Dedifferentiated amniotic fluid mesenchymal stem cell (primary cell): ENCODE measurements around the gene CALHM6.

Experiments
- DNase-seq: peaks from one replicate; pipeline ENCODE4 v3.0.0-alpha.2; 2016; ENCODE audit errors: extremely low spot score

CALHM6 gene

GRCh38 chr6:116445102-116445501, 16.1 kb upstream of the CALHM6 start:
- DNase-seq = no peak

DNA sequence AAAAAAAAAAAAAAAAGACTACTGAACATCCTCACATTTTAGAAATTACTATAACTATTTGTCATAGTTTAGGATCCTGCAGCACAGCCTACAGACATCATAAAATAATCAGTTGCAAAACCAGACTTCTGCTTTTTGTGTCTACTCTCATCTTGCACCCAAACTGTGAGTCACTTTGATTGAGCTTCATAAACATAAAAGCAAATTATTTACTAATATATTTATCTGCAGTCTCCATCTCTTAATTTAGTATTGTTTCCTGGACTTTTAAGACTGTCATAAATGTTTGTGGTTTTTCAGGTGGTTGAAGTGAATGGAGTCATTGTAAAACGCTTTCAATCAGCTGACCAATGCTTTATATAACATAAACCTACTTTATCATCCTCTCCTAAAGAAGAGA, 14.8 kb upstream of the CALHM6 start:
- no peak for DNase-seq

- no peak for DNase-seq
These were observed 14.1 kb upstream of the CALHM6 start for GRCh38 chr6:116447052-116447451.

GRCh38 chr6:116447496-116448011, 13.6 kb upstream of the CALHM6 start:
- DNase-seq = peak; percentile 89

GRCh38 chr6:116449565-116449964, 11.6 kb upstream of the CALHM6 start:
- DNase-seq = no peak

DNA sequence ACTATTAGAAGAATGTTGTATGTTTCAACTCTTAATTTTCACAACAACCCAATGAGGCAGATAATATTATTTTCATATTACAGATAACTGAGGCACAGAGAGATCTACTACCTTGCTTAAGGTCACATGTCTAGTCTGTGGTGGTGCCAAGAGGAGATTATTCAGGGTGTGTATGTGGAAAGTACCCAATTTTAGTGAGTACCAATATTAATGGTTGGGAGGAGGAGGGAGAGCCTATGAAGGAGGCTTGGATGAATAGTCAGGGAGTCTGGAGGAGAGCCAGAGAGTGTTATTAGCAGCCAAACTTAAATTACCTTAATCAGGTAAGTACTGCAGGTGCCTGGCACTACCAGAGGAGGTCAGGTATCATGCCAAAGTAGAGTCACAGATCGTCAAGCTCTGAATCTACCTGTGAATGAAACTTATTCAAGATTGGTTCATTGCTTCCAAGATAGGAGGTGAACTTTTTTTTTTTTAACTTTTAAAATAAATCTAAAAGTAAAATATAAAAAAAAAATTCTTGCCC, 10.9 kb upstream of the CALHM6 start:
- DNase-seq = no peak

DNA sequence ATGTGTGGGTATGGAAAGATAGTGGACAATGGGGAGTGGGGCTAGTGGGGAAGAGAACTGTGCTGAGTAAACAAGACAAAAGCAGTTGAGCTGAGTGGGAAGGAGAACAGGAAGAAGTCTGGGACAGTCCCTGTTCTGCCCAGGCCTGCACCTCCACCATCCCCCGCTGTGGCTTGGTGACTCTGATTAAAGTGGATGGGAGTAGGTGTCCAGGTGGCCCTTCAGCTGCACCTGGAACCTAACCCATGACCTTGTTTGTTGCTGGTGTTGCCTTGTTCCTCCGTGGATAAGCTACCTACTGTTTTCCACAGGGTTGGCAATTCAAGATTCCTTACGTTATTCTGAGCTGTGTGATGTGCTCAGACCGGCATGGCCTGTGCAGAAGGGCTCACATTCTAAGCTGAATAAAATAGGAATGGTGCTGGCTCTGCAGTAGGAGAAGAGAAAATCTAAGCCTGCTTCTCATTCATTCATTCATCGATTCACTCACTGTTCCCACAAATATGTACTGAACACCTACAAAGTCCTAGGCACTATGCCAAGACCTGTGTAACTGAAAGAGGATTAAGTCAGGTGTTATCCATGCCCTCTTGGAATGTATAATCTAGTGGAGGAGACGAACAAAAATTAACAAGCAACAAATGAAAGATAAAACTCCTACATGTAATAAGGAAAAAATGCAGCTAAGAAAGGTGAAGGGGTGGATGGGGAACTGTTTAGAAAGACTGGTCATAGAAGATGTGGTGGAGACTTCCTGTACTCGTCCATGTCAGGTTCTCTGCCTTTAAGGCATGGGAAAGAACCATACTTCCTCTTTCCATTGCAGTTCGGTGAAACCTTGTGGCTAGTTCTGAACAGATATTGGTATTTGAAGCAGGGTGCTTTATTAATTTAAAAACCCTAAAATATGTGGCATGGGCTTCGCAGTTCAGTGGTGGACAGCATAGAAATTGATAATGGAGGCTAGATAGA, 10.1 kb upstream of the CALHM6 start:
- DNase-seq = no peak

DNA sequence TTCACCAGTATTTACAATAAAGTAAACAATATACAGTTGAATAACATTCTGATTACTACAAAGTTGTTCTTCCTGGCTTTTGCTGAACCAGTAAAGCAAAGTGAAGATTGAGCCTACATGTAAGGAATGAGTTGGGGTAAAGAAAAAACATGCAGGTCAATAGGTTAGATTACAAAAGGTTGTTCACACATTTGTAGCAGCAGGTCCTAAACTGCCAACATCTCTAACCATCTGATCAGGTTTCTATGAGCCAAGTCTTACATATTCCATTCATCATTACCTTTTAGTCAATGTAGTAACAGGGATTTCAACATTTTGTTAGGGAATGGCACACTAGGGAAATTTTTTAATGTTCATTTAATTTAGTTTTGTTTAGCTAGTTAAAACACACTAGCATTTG, 9.3 kb upstream of the CALHM6 start:
- no peak for DNase-seq

- no peak for DNase-seq
These were observed 8.6 kb upstream of the CALHM6 start for GRCh38 chr6:116452531-116452930.

- no peak for DNase-seq
These were observed 5.1 kb upstream of the CALHM6 start for GRCh38 chr6:116456106-116456505.

DNA sequence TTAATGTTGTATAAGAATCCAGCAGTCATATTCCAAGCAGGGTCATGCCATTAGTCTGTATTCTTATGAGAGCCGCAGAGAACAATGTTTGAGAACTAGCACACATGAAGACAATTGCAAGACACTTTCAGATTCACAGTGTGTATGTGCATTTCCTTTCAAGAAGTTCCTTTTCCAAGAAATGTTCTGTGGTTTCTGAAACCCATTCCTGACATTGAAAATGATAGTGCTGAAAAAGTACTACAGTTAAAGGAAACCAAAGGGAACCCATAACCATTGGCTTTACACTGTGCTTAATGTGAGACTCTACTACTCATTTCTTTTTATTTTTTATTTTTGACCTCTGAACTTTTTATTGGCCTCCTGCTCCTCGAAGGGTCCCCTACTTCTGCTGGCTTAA, 4.2 kb upstream of the CALHM6 start:
- DNase-seq = no peak

GRCh38 chr6:116458264-116458663, 2.9 kb upstream of the CALHM6 start:
- no peak for DNase-seq

GRCh38 chr6:116459927-116460326, 1.2 kb upstream of the CALHM6 start:
- no peak for DNase-seq

- DNase-seq = no peak
These were observed 1.0 kb downstream of the CALHM6 start for GRCh38 chr6:116461932-116462885.

DNA sequence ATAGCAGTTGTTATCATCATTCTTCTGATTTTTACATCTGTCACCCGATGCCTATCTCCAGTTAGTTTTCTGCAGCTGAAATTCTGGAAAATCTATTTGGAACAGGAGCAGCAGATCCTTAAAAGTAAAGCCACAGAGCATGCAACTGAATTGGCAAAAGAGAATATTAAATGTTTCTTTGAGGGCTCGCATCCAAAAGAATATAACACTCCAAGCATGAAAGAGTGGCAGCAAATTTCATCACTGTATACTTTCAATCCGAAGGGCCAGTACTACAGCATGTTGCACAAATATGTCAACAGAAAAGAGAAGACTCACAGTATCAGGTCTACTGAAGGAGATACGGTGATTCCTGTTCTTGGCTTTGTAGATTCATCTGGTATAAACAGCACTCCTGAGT, 2.1 kb downstream of the CALHM6 start:
- DNase-seq = no peak

- DNase-seq = no peak
These were observed 4.1 kb downstream of the CALHM6 start for GRCh38 chr6:116465246-116465645.

GRCh38 chr6:116467096-116467495, 5.9 kb downstream of the CALHM6 start:
- DNase-seq = no peak

DNA sequence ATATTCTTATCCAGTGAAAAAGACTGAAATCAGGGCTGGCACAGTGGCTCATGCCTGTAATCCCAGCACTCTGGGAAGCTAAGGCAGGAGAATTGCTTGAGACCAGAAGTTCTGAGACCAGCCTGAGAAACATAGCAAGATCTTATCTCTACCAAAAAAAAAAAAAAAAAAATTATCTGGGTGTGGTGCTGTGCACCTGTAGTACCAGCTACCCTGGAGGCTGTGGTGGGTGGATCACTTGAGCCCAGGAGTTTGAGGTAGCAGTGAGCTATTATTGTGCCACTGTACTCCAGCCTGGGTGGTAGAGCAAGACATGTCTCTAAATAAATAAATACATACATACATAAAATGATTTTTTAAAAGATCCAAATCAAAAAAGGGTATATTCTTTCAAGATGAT, 6.3 kb downstream of the CALHM6 start:
- DNase-seq = no peak

- no peak for DNase-seq
These were observed 7.1 kb downstream of the CALHM6 start for GRCh38 chr6:116468293-116468692.

GRCh38 chr6:116471531-116471930, 10.4 kb downstream of the CALHM6 start:
- DNase-seq = no peak

DNA sequence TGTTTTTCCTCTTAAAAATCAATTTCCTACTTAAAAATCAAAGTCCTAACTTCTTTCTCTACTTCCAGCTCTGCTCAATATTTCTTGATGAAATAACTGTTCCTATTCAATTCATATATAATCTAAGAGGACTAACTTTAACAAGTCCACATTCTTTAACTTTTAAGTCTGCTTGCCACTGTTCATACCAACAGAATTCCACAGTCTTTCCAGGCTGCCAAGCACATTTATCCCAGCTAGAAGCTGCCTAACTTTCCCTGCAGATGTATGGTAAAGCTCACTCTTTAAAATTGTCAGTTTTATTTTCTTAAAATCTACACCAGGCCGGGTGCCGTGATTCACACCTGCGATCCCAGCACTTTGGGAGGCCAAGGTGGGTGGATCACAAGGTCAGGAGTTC, 11.5 kb downstream of the CALHM6 start:
- DNase-seq = no peak

DNA sequence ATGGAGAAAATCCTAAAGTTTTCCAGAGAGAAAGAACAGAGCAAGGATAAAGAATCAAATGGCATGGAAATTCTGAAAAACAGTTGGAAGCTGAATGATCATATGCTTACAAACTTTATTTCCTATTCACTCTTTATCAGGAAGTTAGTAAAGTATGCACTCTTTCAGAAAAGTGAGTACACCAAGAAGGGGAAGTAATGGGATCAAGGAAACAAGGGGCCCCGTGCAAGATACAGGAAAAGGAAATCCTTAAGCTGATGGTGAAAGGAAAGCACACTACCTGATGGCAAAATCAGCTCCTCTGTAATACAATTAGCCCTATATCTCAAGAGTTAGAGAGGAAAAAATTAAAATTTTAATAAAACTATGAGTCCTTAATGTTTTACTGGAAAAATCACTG, 14.0 kb downstream of the CALHM6 start:
- no peak for DNase-seq
